ENCODE data around the gene PIK3R1. TPM values are rescaled to one million over a fixed set of nuclear protein-coding genes. Genes with fewer than 3 reads are reported as not detected.

The PIK3R1 gene
- total RNA-seq, 2 donors from 2014 or later: 81.8 to 91.5 TPM

GRCh38 chr5:68219161-68219816 lies 3.7 kb downstream of the PIK3R1 start:
- Histone ChIP-seq H3K9me3 (no peaks in the 10 kb centered on the region), H3K4me1 (ENCODE audit: control insufficient read depth in 1 of 2, low read depth in 2 of 2) (peaks cover 28 to 56% of the 10 kb centered on the region in 2 donors), H3K36me3 (peaks cover 5% of the 10 kb centered on the region), H3K4me3 (peak overlapping the region; percentile 96), H3K27ac (no peak overlapping the region), H3K27me3 (replicated peaks; ENCODE audit: insufficient read depth) (no peaks in the 10 kb centered on the region)
- DNase-seq (ENCODE audit: low spot score): no peak
- TF ChIP-seq CTCF (IDR thresholded peaks at IDR 0.05): no peak
- no peak for ATAC-seq (ENCODE audit: insufficient number of reproducible peaks, low FRiP score, low read depth)

GRCh38 chr5:68220260-68220659 lies 4.7 kb downstream of the PIK3R1 start:
- DNase-seq (ENCODE audit: low spot score): no peak
- no peak for TF ChIP-seq CTCF (IDR thresholded peaks at IDR 0.05)
- Histone ChIP-seq H3K36me3 (peaks cover 5% of the 10 kb centered on the region), H3K9me3 (no peaks in the 10 kb centered on the region), H3K4me1 (ENCODE audit: control insufficient read depth in 1 of 2, low read depth in 2 of 2) (peaks cover 38 to 63% of the 10 kb centered on the region in 2 donors), H3K4me3 (peak overlapping the region; percentile 96), H3K27ac (no peak overlapping the region), H3K27me3 (replicated peaks; ENCODE audit: insufficient read depth) (no peaks in the 10 kb centered on the region)
- no peak for ATAC-seq (ENCODE audit: insufficient number of reproducible peaks, low FRiP score, low read depth)

- ATAC-seq (ENCODE audit: insufficient number of reproducible peaks, low FRiP score, low read depth): no peak
- H3K4me1 ChIP-seq (ENCODE audit: control insufficient read depth in 1 of 2, low read depth in 2 of 2): peaks cover 44 to 69% of the 10 kb centered on the region in 2 donors
- H3K27ac ChIP-seq: no peak overlapping the region
Measured at GRCh38 chr5:68220914-68221313, 5.4 kb downstream of the PIK3R1 start.

GRCh38 chr5:68221488-68221887 lies 5.9 kb downstream of the PIK3R1 start:
- TF ChIP-seq CTCF (IDR thresholded peaks at IDR 0.05): no peak
- peaks cover 9% of the 10 kb centered on the region for H3K36me3 ChIP-seq
- no peaks in the 10 kb centered on the region for H3K9me3 ChIP-seq
- H3K27me3 ChIP-seq (replicated peaks; ENCODE audit: insufficient read depth): no peaks in the 10 kb centered on the region
- DNase-seq (ENCODE audit: low spot score) (no peak), ATAC-seq (ENCODE audit: insufficient number of reproducible peaks, low FRiP score, low read depth) (no peak)
- H3K27ac ChIP-seq: no peak overlapping the region
- H3K4me1 ChIP-seq (ENCODE audit: control insufficient read depth in 1 of 2, low read depth in 2 of 2): peaks cover 47 to 73% of the 10 kb centered on the region in 2 donors
- no peak overlapping the region for H3K4me3 ChIP-seq

More at GRCh38 chr5:68220914-68221313, 5.4 kb downstream of the PIK3R1 start:
- Histone ChIP-seq H3K36me3 (peaks cover 5% of the 10 kb centered on the region), H3K9me3 (no peaks in the 10 kb centered on the region), H3K27me3 (replicated peaks; ENCODE audit: insufficient read depth) (no peaks in the 10 kb centered on the region), H3K4me3 (no peak overlapping the region)
- no peak for DNase-seq (ENCODE audit: low spot score)
- no peak for TF ChIP-seq CTCF (IDR thresholded peaks at IDR 0.05)

DNA sequence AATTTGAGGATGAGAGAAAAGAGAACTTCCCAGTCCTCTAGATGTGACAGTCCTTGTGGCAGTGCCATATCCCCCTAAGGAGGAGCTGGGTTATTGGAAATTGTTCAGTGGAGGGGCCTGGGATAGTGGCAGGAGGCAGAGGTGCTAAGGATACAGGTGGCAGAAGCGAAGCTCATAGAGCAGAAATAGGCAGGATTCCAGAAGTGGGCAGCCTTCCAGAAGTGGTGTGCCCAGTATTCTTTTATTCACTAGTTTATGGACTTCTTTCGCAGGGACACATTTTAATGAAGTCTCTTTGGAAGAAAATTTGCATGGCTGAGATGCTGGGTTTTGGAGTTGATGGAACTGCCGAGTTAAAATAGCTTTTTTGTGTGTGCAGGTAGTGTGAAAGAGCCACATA lies 6.8 kb downstream of the PIK3R1 start:
- Histone ChIP-seq H3K27ac (no peak overlapping the region), H3K36me3 (peaks cover 14% of the 10 kb centered on the region), H3K4me1 (ENCODE audit: control insufficient read depth in 1 of 2, low read depth in 2 of 2) (peaks cover 47 to 73% of the 10 kb centered on the region in 2 donors), H3K9me3 (no peaks in the 10 kb centered on the region), H3K4me3 (no peak overlapping the region), H3K27me3 (replicated peaks; ENCODE audit: insufficient read depth) (no peaks in the 10 kb centered on the region)
- no peak for ATAC-seq (ENCODE audit: insufficient number of reproducible peaks, low FRiP score, low read depth)
- no peak for TF ChIP-seq CTCF (IDR thresholded peaks at IDR 0.05)
- no peak for DNase-seq (ENCODE audit: low spot score)

Measured in thoracic aorta (tissue), 2 donors.